Measurements from ENCODE around the gene U2AF2.
A peak's percentile ranks its signal among the peaks of the same experiment; 100 is the strongest.

Gene U2AF2

GRCh38 chr19:55691561-55692481 is 37.0 kb downstream of the U2AF2 start:
- no peak for DNase-seq

- no peak for DNase-seq
These were observed 37.8 kb downstream of the U2AF2 start for GRCh38 chr19:55692681-55693081.

DNA sequence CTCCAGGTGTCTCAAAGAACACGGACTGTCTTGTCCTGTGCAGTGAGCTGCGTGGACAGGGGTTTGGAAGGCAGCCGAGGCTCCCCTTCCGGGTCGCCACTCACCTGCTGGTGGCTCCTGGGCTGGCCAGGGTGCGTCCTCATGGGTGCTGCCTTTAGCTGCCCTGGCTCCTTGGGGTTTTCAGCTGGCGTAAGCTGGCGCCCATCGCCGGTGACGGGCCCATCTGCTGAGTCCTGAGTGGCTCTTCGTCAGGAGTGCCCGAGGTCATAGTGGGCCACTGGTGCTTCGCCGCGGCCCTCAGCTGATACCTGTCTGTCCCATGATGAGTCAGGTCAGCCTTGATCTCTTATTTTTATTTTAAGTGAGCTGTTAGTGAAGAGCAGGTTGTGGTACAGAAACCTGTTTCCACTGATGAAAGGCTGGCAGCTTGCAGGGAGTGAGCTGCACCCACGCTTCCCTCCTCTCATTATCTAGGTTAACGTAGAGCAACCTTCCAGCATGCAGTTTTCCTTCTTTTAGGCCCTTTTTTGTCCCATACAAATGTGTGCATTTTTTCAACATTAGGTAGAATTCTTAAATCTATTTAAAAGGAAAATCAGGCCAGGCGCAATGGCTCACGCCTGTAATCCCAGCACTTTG is 38.6 kb downstream of the U2AF2 start:
- no peak for DNase-seq

- no peak for DNase-seq
These were observed 39.4 kb downstream of the U2AF2 start for GRCh38 chr19:55694241-55694655.

DNA sequence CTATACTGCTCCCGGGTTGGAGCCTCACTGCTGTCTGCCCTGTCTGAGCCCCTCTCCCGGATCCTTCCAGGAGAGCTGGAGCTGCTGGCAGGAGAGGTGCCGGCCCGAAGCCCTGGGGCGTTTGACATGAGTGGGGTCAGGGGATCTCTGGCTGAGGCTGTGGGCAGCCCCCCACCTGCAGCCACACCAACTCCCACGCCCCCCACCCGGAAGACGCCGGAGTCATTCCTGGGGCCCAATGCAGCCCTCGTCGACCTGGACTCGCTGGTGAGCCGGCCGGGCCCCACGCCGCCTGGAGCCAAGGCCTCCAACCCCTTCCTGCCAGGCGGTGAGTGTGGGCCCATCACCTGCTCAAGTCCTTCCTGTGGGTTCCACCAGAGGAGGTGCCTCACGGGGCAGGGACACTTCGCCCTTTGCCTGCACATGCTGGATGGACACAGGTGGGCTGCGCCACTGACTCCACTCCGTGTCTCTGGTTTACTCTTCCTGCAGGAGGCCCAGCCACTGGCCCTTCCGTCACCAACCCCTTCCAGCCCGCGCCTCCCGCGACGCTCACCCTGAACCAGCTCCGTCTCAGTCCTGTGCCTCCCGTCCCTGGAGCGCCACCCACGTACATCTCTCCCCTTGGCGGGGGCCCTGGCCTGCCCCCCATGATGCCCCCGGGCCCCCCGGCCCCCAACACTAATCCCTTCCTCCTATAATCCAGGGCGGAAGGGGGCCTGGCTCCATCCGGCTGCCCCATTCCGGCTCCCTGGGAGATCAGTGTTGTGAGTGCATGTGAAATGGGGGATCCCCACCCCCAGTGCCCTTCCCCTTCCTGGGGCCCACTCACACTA is 40.0 kb downstream of the U2AF2 start:
- DNase-seq: no peak

DNA sequence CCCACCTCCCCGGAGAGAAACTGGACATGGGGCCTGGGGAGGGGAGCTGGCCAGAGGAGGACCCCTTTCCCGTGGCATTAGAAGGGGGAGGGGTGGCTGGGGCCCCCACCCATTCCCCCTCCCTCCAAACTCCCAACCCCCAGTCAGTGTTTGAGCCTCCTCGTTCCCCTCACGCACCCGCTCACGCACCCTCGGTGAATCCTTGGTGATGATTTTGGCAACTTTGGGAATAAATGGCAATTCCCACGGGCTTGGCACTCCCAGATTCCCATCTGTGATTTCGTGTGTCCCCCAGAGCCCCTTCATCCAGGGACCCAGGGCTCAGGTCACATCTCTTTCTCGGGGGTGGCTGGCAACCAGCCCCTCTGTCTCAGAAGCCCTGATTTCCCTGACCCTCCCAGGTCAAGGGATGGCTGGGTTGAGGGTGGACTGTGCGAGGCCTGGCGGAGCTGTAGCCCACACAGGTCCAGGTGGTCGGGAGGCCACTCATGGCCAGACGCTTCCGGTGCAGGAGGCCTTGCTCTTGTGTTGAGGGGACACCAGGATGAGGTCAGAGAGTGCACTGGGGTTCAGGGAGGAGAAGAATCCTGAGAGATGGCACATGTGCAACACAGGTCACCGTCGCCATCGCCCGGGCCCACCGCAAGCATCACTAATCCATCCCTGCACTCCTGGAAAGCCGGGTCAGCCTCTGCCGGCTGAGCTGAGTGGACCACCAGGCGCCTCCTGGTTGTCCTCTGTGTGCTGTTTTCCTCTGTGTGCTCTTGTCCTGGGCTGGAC is 40.9 kb downstream of the U2AF2 start:
- no peak for DNase-seq

DNA sequence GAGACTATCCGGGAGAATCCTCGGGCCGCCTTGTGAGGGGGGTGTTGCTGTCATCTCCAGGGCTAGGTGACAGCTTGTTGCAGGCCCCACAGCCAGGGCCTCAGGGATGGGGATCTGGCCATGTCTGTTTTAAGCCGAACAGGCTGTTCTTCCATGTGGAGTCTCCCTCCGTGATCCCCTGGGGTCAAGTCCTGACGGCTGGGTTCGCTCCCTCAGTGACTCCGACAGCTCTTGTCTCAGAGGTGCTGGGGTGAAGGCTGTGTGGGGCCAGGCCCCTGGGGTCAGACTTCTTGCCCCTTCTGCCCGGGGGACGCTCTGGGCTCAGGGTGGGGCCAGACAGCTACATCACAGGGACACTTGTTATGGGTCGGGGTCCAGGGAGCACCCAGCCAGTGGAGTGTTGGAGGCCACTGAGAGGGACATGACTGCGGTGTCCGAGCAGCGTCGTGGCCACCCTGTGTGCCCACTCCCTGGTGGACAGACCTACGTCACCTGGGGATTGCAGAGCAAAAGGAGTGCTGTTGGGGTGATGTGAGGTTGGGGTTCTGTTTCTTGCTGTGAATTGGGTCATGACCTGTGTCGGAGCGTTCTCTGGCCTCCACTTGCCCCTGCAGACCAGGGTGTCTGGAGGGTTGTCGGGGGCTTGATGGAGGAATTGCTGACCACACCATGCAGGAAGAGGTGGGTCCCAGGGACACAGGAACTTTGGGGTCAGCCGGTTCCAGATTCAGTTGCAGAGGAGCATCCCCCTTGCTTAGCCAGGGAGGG is 41.6 kb downstream of the U2AF2 start:
- no peak for DNase-seq

DNA sequence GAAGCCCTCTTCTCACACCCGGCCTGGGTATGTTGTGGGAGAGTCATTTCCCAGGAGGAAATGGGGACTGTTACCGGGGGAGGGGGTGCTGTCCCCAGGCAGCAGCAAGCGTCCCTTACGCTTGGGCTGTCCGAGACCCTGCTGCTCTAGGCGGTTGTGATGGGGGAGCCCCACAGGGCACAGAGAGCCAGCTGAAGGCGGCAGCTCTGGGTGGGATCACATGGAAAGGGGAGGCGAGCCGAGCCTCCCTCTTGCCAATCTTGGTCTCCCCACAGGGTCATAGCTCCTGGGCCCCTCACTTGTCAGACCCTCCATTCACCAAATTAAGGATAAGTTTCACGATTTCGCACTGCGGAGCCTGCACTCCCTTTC is 42.2 kb downstream of the U2AF2 start:
- no peak for DNase-seq

- no peak for DNase-seq
These were observed 42.9 kb downstream of the U2AF2 start for GRCh38 chr19:55697698-55698097.

DNA sequence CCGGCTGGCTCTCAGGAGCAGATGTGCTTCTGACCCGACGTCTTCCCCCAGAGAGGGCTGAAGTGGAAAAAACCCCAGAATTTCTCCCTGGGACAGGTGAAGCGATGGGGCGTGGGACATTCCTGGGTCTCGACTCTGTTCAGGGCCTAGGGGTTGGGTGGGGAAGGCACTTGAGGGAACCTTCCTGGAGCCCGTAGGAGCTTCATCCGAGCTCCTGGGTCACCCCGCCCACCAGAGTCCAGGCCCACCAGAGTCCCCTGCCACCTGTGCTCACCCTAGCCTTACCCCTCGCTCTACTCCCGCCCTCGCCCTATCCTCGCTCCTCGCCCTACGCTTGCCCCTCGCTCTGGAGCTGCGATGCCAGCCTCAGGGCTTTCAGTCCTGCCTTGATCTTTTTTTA is 43.4 kb downstream of the U2AF2 start:
- no peak for DNase-seq

DNA sequence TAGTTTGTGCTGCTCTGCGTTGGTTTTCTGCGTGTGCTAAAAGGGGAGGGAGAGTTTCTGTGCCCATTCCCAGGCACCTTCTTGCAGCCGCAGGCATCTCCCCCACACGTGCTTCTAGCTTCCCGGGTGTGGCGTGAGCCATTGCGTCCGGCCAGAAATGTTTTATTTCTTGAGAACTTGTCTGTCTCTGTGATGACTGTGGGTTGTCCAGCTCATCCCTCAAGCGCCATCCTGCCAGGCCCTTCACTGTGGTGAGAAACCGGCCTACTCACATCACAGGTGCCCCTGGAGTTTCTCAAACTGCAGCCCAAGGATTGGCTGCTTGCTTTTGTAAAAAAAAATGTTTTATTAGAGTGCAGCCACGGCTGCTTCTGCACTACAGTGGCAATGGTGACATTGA is 44.4 kb downstream of the U2AF2 start:
- no peak for DNase-seq

DNA sequence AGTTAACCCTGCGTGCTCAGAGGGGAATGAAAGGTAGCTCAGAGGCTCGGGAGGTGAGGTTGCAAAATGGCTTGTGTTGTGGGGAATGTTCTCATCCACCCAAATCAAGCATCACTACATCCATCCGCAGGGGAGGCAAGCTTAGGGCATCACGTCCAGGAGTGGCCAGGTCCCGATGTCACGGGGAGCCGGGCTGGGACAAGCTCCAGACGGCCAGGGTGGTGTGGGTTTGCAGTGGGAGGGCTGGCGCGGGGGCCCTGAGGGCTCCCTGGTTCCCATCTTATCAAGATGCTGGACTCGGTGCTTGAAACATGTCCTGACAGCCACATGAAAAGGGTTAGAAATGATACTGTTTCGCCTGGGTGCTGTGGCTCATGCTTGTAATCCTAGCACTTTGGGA is 46.0 kb downstream of the U2AF2 start:
- no peak for DNase-seq

GRCh38 chr19:55702131-55702627 is 47.3 kb downstream of the U2AF2 start:
- no peak for DNase-seq

DNA sequence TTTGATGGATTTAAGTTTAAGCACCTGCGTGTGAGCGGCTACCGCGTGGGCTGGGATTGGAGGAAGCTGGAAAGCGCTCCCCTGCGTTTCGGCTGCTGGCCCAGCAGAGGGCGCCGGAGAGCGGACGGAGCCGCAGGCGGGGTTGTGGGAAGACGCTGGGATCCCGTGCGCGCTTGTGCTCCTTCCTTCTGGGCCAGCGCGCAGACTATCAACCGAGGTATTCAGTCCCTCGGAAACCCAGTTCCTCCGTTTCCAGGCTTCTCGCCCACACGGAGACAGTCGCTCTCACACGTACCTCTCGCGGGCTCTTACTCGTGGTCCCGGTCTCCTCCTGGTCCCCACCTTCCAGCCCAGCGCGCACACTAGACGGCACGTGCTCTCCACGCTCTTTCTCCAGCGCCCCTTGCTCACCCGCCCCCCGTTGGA is 49.0 kb downstream of the U2AF2 start:
- DNase-seq: peak; percentile 45 to 70 (median 63)

DNA sequence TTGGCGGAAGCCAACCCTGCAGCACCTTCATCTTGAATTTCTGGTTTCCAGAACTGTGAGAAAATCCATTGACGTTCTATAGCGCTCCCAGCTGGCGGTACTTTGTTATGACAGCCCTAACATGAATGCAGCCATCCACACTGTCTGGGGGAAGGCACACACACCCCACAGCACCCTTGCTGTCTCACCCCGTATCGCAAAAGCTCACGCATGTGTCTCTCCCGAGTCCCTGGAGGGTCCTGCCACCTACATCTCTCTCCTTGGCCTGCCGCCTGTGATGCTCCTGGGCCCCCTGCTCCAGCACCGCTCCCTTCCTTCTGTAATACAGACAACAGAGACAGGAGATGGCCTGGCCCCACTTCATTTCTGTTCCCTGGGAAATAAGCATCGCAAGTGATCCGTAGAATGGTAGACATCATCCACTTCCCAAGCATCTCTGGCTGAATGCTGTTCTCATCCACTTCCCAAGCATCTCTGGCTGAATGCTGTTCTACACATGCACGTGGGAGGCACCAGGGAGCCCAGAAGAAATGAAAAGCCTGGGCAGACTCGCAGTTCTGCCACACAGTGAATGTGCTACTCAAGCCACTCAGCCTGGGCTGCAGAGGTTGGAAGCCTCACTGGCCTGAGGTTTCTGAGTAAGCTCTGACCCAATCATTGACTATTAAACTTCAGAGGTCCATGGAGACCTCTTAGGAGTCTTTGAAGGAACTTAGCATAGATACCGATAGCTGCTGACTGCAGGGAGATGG is 49.8 kb downstream of the U2AF2 start:
- no peak for DNase-seq

DNA sequence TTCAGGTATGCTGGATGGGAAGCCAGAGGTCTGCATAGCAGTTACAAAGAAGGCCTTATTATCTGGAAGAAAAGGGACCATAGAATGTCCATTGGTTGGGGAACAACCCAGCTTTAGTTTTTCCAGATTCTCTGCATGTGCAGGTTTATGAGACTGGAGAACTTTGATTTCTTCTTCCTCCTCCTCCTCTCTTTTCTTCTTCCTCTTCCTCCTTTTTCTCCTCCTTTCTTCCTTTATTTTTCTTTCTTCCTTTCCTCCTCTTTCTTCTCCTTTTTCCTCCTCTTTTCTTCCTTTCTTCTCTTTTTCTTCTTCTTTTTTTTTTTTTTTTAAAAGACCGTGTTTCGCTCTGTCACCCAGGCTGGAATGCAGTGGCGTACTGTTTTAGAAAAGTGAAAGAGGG is 51.1 kb downstream of the U2AF2 start:
- DNase-seq: no peak

- no peak for DNase-seq
These were observed 56.9 kb downstream of the U2AF2 start for GRCh38 chr19:55711719-55712118.

- DNase-seq: no peak
These were observed 58.2 kb downstream of the U2AF2 start for GRCh38 chr19:55712804-55713631.

- DNase-seq: no peak
These were observed 61.7 kb downstream of the U2AF2 start for GRCh38 chr19:55716531-55716930.

GRCh38 chr19:55717251-55717650 is 62.4 kb downstream of the U2AF2 start:
- no peak for DNase-seq
